Body of pancreas (tissue), 4 donors: Measurements from ENCODE around the gene EFNA3. TPM values are rescaled to one million over a fixed set of nuclear protein-coding genes. Genes with fewer than 3 reads are reported as not detected.
A peak's percentile ranks its signal among the peaks of the same experiment; 100 is the strongest.

Experiments
- ATAC-seq: fragments of 150-250 bp; one replicate; pipeline ENCODE4 v1.9.1; 2016
- DNase-seq, 4 donors: peaks; one replicate each; pipeline ENCODE4 v3.0.0-alpha.2; 2019
- H3K27ac ChIP-seq, 4 donors: fragments of 200-600 bp; sonication (generic); 1 replicate in 3 of 4; 2 replicates in 1 of 4; pipeline versions ENCODE4 v1.5.1 to v1.6.1; 2016 to 2019; ENCODE audit warnings: mild to moderate bottlenecking in 1 of 4, mixed read lengths in 1 of 4, moderate library complexity in 1 of 4
- H3K27me3 ChIP-seq, 2 donors: fragments of 200-600 bp; sonication (generic); one replicate each; pipeline ENCODE4 v1.6.0; 2016; ENCODE audit warnings: mild to moderate bottlenecking in 1 of 2
- H3K36me3 ChIP-seq, 2 donors: fragments of 200-600 bp; sonication (generic); replicated peaks in 1 of 2; 2 replicates each; pipeline ENCODE4 v1.5.1; 2016; ENCODE audit warnings: low read depth in 2 of 2; ENCODE audit not compliant: insufficient read depth in 1 of 2
- H3K4me1 ChIP-seq: fragments of 200-600 bp; sonication (generic); one replicate; pipeline ENCODE4 v1.6.0; 2016
- H3K4me3 ChIP-seq, 2 donors: fragments of 200-600 bp; sonication (generic); 1 replicate in 1 of 2; 2 replicates in 1 of 2; pipeline ENCODE4 v1.5.1; 2016 to 2019
- H3K9me3 ChIP-seq, 3 donors: fragments of 200-600 bp; sonication (generic); 1 replicate in 2 of 3; 2 replicates in 1 of 3; pipeline ENCODE4 v1.5.1; 2016
- CTCF ChIP-seq, 7 experiments: fragments of 450-650 bp in 4 of 7; fragments of 200-600 bp in 3 of 7; sonication (generic) in 3 of 7; IDR thresholded peaks; one replicate each; pipeline ENCODE4 v1.5.1; 2016 to 2019; ENCODE audit warnings: antibody characterized with exemption in 7 of 7
- POLR2A ChIP-seq, 3 donors: fragments of 450-650 bp; IDR thresholded peaks; one replicate each; pipeline ENCODE4 v1.6.1; 2016; ENCODE audit warnings: antibody characterized with exemption in 3 of 3, mild to moderate bottlenecking in 2 of 3
- WGBS, 2 donors: methylation state at CpG; one replicate each; pipeline ENCODE4 v1.1.5; 2017; 5-methylcytosine and 5-hydroxymethylcytosine counted together
- intact Hi-C: fragments of 100-400 bp; cut with DNase I; formaldehyde crosslinking; loops from one replicate; pipeline ENCODE4 v1.15.1; 2023
- small RNA-seq: library from RNA; depleted of rRNA; stranded (forward); fragments of <200 nt; gene quantifications from one replicate; pipeline ENCODE3, GENCODE V24; 2016
- total RNA-seq, 2 donors: library from RNA; depleted of rRNA; stranded (reverse); fragments of >200 nt; gene quantifications; one replicate each; pipeline ENCODE4 v1.1.0, GENCODE V29; 2016

EFNA3 gene
- total RNA-seq, 2 donors from 2014 or later = 1.8 TPM; not detected in 1

GRCh38 chr1:155134322-155134721, 55.7 kb downstream of the EFNA3 start:
- intact Hi-C loops = loop anchor here (5.0 kb wide), 1 partner anchor 33 kb away; no protein-coding TSS in a partner anchor
- ATAC-seq (no peak), DNase-seq (no peak)
- TF ChIP-seq POLR2A (IDR thresholded peaks at IDR 0.05) (no peak), CTCF (IDR thresholded peaks at IDR 0.05) (no peak)
- H3K27me3 ChIP-seq = no peaks in the 10 kb centered on the region
- H3K4me1 ChIP-seq = peaks cover 88% of the 10 kb centered on the region
- H3K4me3 ChIP-seq = no peak overlapping the region
- WGBS, 2 donors = 17 to 31% methylated on average over 1 of the region's 1 CpG
- no peaks in the 10 kb centered on the region for H3K9me3 ChIP-seq
- H3K36me3 ChIP-seq = peaks cover 4 to 9% of the 10 kb centered on the region in 2 donors
- peak overlapping the region; percentile 94 to 99 (median 98) for H3K27ac ChIP-seq

GRCh38 chr1:155134880-155135414, 56.3 kb downstream of the EFNA3 start:
- intact Hi-C loops = loop anchor here (5.0 kb wide), 1 partner anchor 32 kb away; no protein-coding TSS in a partner anchor
- Histone ChIP-seq H3K36me3 (peaks cover 4 to 9% of the 10 kb centered on the region in 2 donors), H3K27me3 (no peaks in the 10 kb centered on the region), H3K27ac (peak overlapping the region; percentile 94 to 99 (median 98)), H3K9me3 (no peaks in the 10 kb centered on the region), H3K4me1 (peaks cover 88% of the 10 kb centered on the region), H3K4me3 (no peak overlapping the region)
- ATAC-seq = peak; percentile 76
- TF ChIP-seq CTCF (IDR thresholded peaks at IDR 0.05) (no peak), POLR2A (IDR thresholded peaks at IDR 0.05) (peak in 1 of 3 donors; percentile 3)
- WGBS, 2 donors = 5 to 7% methylated on average over 18 of the region's 18 CpGs
- peak; percentile 92 to 97 (median 96) for DNase-seq

GRCh38 chr1:155135415-155136028, 56.9 kb downstream of the EFNA3 start, which contains the start of gene SLC50A1:
Gene SLC50A1, plus strand, starts transcription at chr1:155135852. Its CDS starts 60 bp downstream, at chr1:155135912.
- ATAC-seq = peak; percentile 87
- intact Hi-C loops = no loop called here

GRCh38 chr1:155136748-155137147, 58.1 kb downstream of the EFNA3 start:
- 11 to 33% methylated on average over 3 to 6 of the region's 6 CpGs for WGBS, 2 donors
- peak overlapping the region; percentile 29 to 99 (median 96) for H3K27ac ChIP-seq
- no peak for TF ChIP-seq CTCF (IDR thresholded peaks at IDR 0.05)
- no peak for TF ChIP-seq POLR2A (IDR thresholded peaks at IDR 0.05)

More at GRCh38 chr1:155135415-155136028, 56.9 kb downstream of the EFNA3 start, which contains the start of gene SLC50A1:
- Histone ChIP-seq H3K36me3 (peaks cover 4 to 9% of the 10 kb centered on the region in 2 donors), H3K27me3 (no peaks in the 10 kb centered on the region), H3K4me1 (peaks cover 82% of the 10 kb centered on the region), H3K9me3 (no peaks in the 10 kb centered on the region), H3K27ac (peak within 1 kb of the TSS; percentile 94 to 99 (median 98)), H3K4me3 (peak within 1 kb of the TSS; percentile 33 to 70)
- WGBS, 2 donors = 0 to 2% methylated on average over 10 to 49 of the region's 52 CpGs
- TF ChIP-seq POLR2A (IDR thresholded peaks at IDR 0.05) (peak; percentile 87 to 92 (median 90)), CTCF (IDR thresholded peaks at IDR 0.05) (peak; percentile 22 to 74 (median 65))
- peak; percentile 96 to 97 (median 97) for DNase-seq

More at GRCh38 chr1:155136748-155137147, 58.1 kb downstream of the EFNA3 start:
- Histone ChIP-seq H3K4me1 (peaks cover 70% of the 10 kb centered on the region), H3K27me3 (no peaks in the 10 kb centered on the region), H3K36me3 (peaks cover 2 to 9% of the 10 kb centered on the region in 2 donors), H3K4me3 (no peak overlapping the region), H3K9me3 (no peaks in the 10 kb centered on the region)
- ATAC-seq (no peak), DNase-seq (peak; percentile 27 to 55 (median 42))
- intact Hi-C loops = no loop called here

Small RNA genes within 50 kb of the gene (small RNA-seq; reads per million reads assigned to genes)
- gene RF00019 = not detected

Other genes with a start within 250 kb of the EFNA3 start
- gene KCNN3, start 208.6 kb upstream of the EFNA3 start, total RNA-seq = 1 to 10 TPM in 1 of 2 donors, under 1 TPM in 1; 0.33 to 1.6 TPM
- 10 to 100 TPM in 1 of 2 donors, 1 to 10 TPM in 1; 7.0 to 18.5 TPM for gene PMVK, start 142.1 kb upstream of the EFNA3 start, total RNA-seq
- gene PBXIP1, start 122.7 kb upstream of the EFNA3 start, total RNA-seq = 10 to 100 TPM; 26.0 to 60.7 TPM
- gene PYGO2, start 117.1 kb upstream of the EFNA3 start, total RNA-seq = 10 to 100 TPM; 10.9 to 15.2 TPM
- 10 to 100 TPM; 38.1 to 45.5 TPM for gene SHC1, start 108.1 kb upstream of the EFNA3 start, total RNA-seq
- gene CKS1B, start 104.2 kb upstream of the EFNA3 start, total RNA-seq = 10 to 100 TPM; 15.6 to 29.0 TPM
- 10 to 100 TPM; 10.1 to 51.4 TPM for gene FLAD1, start 95.5 kb upstream of the EFNA3 start, total RNA-seq
- gene LENEP, start 85.3 kb upstream of the EFNA3 start, total RNA-seq = not detected
- gene ZBTB7B, start 76.0 kb upstream of the EFNA3 start, total RNA-seq = 10 to 100 TPM; 30.1 to 34.3 TPM
- 1 to 10 TPM in 1 of 2 donors, under 1 TPM in 1; 0.33 to 1.8 TPM for gene DCST2, start 45.1 kb upstream of the EFNA3 start, total RNA-seq
- not detected for gene DCST1, start 45.0 kb upstream of the EFNA3 start, total RNA-seq
- 10 to 100 TPM; 37.2 to 48.5 TPM for gene ADAM15, start 27.5 kb upstream of the EFNA3 start, total RNA-seq
- 1 to 10 TPM; 4.7 to 5.6 TPM for gene EFNA4, start 15.1 kb upstream of the EFNA3 start, total RNA-seq
- gene EFNA1, start 49.0 kb downstream of the EFNA3 start, total RNA-seq = 10 to 100 TPM; 10.5 to 20.2 TPM
- gene SLC50A1, start 57.0 kb downstream of the EFNA3 start, total RNA-seq = 10 to 100 TPM; 13.7 to 25.7 TPM
- 100 to 1,000 TPM in 1 of 2 donors, 1 to 10 TPM in 1; 6.2 to 106 TPM for gene DPM3, start 61.7 kb downstream of the EFNA3 start, total RNA-seq
- 10 to 100 TPM; 46.4 to 71.5 TPM for gene KRTCAP2, start 94.5 kb downstream of the EFNA3 start, total RNA-seq
- under 1 TPM in 1 of 2 donors, not detected in 1; 0.26 TPM for gene TRIM46, start 95.0 kb downstream of the EFNA3 start, total RNA-seq
- gene THBS3, start 129.1 kb downstream of the EFNA3 start, total RNA-seq = 10 to 100 TPM; 15.0 to 21.1 TPM
- 10 to 100 TPM in 1 of 2 donors, 1 to 10 TPM in 1; 5.9 to 16.3 TPM for gene MTX1, start 129.9 kb downstream of the EFNA3 start, total RNA-seq
- 10 to 100 TPM in 1 of 2 donors, 1 to 10 TPM in 1; 6.2 to 12.2 TPM for gene ENTREP3, start 176.6 kb downstream of the EFNA3 start, total RNA-seq
- 10 to 100 TPM; 36.8 to 38.9 TPM for gene SCAMP3, start 183.5 kb downstream of the EFNA3 start, total RNA-seq
- 10 to 100 TPM; 36.6 to 40.7 TPM for gene CLK2, start 194.7 kb downstream of the EFNA3 start, total RNA-seq
- 1 to 10 TPM; 1.3 to 2.9 TPM for gene HCN3, start 198.6 kb downstream of the EFNA3 start, total RNA-seq
- not detected for gene PKLR, start 222.6 kb downstream of the EFNA3 start, total RNA-seq
- 10 to 100 TPM; 59.7 to 94.3 TPM for gene FDPS, start 230.0 kb downstream of the EFNA3 start, total RNA-seq
- 10 to 100 TPM; 19.4 to 21.3 TPM for gene RUSC1, start 242.1 kb downstream of the EFNA3 start, total RNA-seq